H1 (cell line): ENCODE measurements around the gene DFFB.

Experiments used
- CTCF ChIP-seq, 3 experiments: IDR thresholded peaks; 1 replicate in 2 of 3; 2 replicates in 1 of 3; pipeline versions ENCODE4 v1.5.1 to v1.6.1; 2011; ENCODE audit warnings: low read length in 3 of 3, mild to moderate bottlenecking in 3 of 3, inconsistent platforms in 2 of 3, low read depth in 1 of 3, moderate library complexity in 1 of 3; ENCODE audit not compliant: insufficient read depth in 1 of 3; ENCODE audit errors: control extremely low read depth in 1 of 3
- GABPA ChIP-seq: IDR thresholded peaks from 2 replicates; pipeline ENCODE4 v1.6.1; 2011; ENCODE audit warnings: mild to moderate bottlenecking, low read length, moderate library complexity, borderline replicate concordance; ENCODE audit not compliant: insufficient read depth
- RAD21 ChIP-seq, 2 experiments: IDR thresholded peaks in 1 of 2; conservative IDR thresholded peaks in 1 of 2; 2 replicates each; pipeline ENCODE4 v1.6.1; 2011; ENCODE audit warnings: low read depth in 2 of 2, low read length in 2 of 2, improper control_type of control experiment in 1 of 2, inconsistent platforms in 1 of 2, mild to moderate bottlenecking in 1 of 2, moderate library complexity in 1 of 2

GRCh38 chr1:3902111-3902511 lies 44.8 kb downstream of the DFFB start:
- TF ChIP-seq RAD21 (IDR thresholded peaks at IDR 0.05 in 1 of 2, conservative IDR thresholded peaks at IDR 0.05 in 1 of 2; ENCODE audit: low read depth in 2 of 2, low read length in 2 of 2) (no peak), GABPA (no peak), CTCF (IDR thresholded peaks at IDR 0.05; ENCODE audit: control extremely low read depth in 1 of 3, insufficient read depth in 1 of 3, low read depth in 1 of 3, low read length in 3 of 3) (no peak)
